A549 (cell line): ENCODE data around the gene RBM24. TPM values are rescaled to one million over a fixed set of nuclear protein-coding genes. Genes with fewer than 3 reads are reported as not detected.
A peak's percentile ranks its signal among the peaks of the same experiment; 100 is the strongest.

Experiments used
- ATAC-seq, 2 experiments: fragments of 200-7000 bp in 1 of 2; fragments of >200 bp in 1 of 2; cut with Nextera tagmentation in 1 of 2; cut with Tn5 transposase in 1 of 2; 3 replicates each; pipeline versions ENCODE4 v1.8.0 to v1.9.1; 2018 to 2020; ENCODE audit warnings: mild to moderate bottlenecking in 1 of 2, moderate library complexity in 1 of 2
- CTCF ChIA-PET: fragments of 300-600 bp; sonication (Branson Sonifier 250); formaldehyde crosslinking; extraction: SDS; loops from one replicate; lab custom pipeline; 2021; ENCODE audit warnings: antibody characterized with exemption, inconsistent platforms; lab: Yijun Ruan, JAX
- POLR2A ChIA-PET: fragments of 350-600 bp; formaldehyde crosslinking; extraction: SDS; loops from one replicate; lab custom pipeline; 2021; ENCODE audit warnings: antibody characterized with exemption, inconsistent platforms; lab: Yijun Ruan, JAX
- DNase-seq, 2 experiments: peaks; one replicate each; pipeline versions ENCODE4 v3.0.0 to v3.0.0-alpha.2; 2011 to 2016; ENCODE audit warnings: low read depth in 1 of 2, low spot score in 1 of 2
- FAIRE-seq: peaks from 2 replicates; lab custom pipeline; 2011; peaks lifted over from hg19 to GRCh38; lab: Jason Lieb, UNC
- H3K27ac ChIP-seq, 2 experiments: fragments of >200 bp; sonication (Bioruptor Twin); formaldehyde crosslinking; 3 replicates each; pipeline ENCODE4 v1.5.1; 2016 to 2017
- H3K4me1 ChIP-seq: fragments of >200 bp; sonication (Bioruptor Twin); formaldehyde crosslinking; 3 replicates; pipeline ENCODE4 v1.6.1; 2016
- H3K4me2 ChIP-seq: fragments of >200 bp; sonication (Bioruptor Twin); formaldehyde crosslinking; 3 replicates; pipeline ENCODE4 v1.6.1; 2016
- H3K4me3 ChIP-seq: fragments of >200 bp; sonication (Bioruptor Twin); formaldehyde crosslinking; 3 replicates; pipeline ENCODE4 v1.5.1; 2016
- H3K9me3 ChIP-seq: fragments of >200 bp; sonication (Bioruptor Twin); formaldehyde crosslinking; 3 replicates; pipeline ENCODE4 v1.6.1; 2016
- BHLHE40 ChIP-seq: IDR thresholded peaks from 2 replicates; pipeline ENCODE4 v1.6.1; 2012; ENCODE audit warnings: low read depth, low read length, inconsistent platforms
- CHD2 ChIP-seq: fragments of 150-350 bp; IDR thresholded peaks from 2 replicates; pipeline ENCODE4 v1.6.1; 2014; ENCODE audit warnings: low read length; ENCODE audit not compliant: partially characterized antibody
- EHMT2 ChIP-seq: fragments of 200-600 bp; sonication (generic); IDR thresholded peaks from 2 replicates; pipeline ENCODE4 v1.6.1; 2016; ENCODE audit warnings: antibody characterized with exemption, low read depth, mild to moderate bottlenecking, moderate library complexity
- EP300 ChIP-seq, 2 experiments: fragments of >200 bp; sonication (Bioruptor Twin); formaldehyde crosslinking; IDR thresholded peaks; 2 replicates in 1 of 2; 3 replicates in 1 of 2; pipeline ENCODE4 v1.6.1; 2016 to 2017
- ESRRA ChIP-seq: fragments of 150-350 bp; IDR thresholded peaks from 2 replicates; pipeline ENCODE4 v1.6.1; 2014; ENCODE audit warnings: mild to moderate bottlenecking, low read length, borderline replicate concordance
- HDAC2 ChIP-seq: fragments of 200-600 bp; sonication (generic); IDR thresholded peaks from 2 replicates; pipeline ENCODE4 v1.6.1; 2016
- HOXA7 ChIP-seq: fragments of 250-450 bp; sonication (Bioruptor Pico); IDR thresholded peaks from 2 replicates; pipeline ENCODE4 v1.5.0; 2020; ENCODE audit warnings: mild to moderate bottlenecking, moderate library complexity
- HOXB13 ChIP-seq: fragments of 250-450 bp; sonication (Bioruptor Pico); IDR thresholded peaks from 2 replicates; pipeline ENCODE4 v1.5.0; 2020; ENCODE audit warnings: low read depth, mild to moderate bottlenecking, moderate library complexity
- JUNB ChIP-seq: fragments of >200 bp; sonication (Bioruptor Twin); formaldehyde crosslinking; IDR thresholded peaks from 2 replicates; pipeline ENCODE4 v1.6.1; 2016
- MAFK ChIP-seq: fragments of 450-650 bp; IDR thresholded peaks from 2 replicates; pipeline ENCODE4 v1.6.1; 2014; ENCODE audit not compliant: partially characterized antibody
- MAZ ChIP-seq: fragments of 150-350 bp; IDR thresholded peaks from 2 replicates; pipeline ENCODE4 v1.6.1; 2014; ENCODE audit warnings: antibody characterized with exemption, low read depth, low read length, borderline replicate concordance
- NFE2L2 ChIP-seq: fragments of 150-350 bp; conservative IDR thresholded peaks from 2 replicates; pipeline ENCODE4 v1.6.1; 2014; ENCODE audit warnings: low read length
- POLR2A ChIP-seq: IDR thresholded peaks from 2 replicates; pipeline ENCODE4 v1.6.1; 2012; ENCODE audit warnings: mild to moderate bottlenecking, low read length
- POLR2AphosphoS2 ChIP-seq: conservative IDR thresholded peaks from 2 replicates; pipeline ENCODE4 v1.6.1; 2012; ENCODE audit warnings: low read length, improper control_type of control experiment, inconsistent platforms
- RFX5 ChIP-seq: fragments of 450-650 bp; IDR thresholded peaks from 2 replicates; pipeline ENCODE4 v1.7.1; 2014; ENCODE audit warnings: antibody characterized with exemption, mild to moderate bottlenecking, moderate library complexity
- SREBF2 ChIP-seq: fragments of 450-650 bp; IDR thresholded peaks from 2 replicates; pipeline ENCODE4 v1.6.1; 2014; ENCODE audit warnings: mild to moderate bottlenecking, moderate library complexity
- TP53 ChIP-seq: fragments of 250-450 bp; sonication (Bioruptor Pico); IDR thresholded peaks from 2 replicates; pipeline ENCODE4 v1.5.0; 2021; ENCODE audit warnings: mild to moderate bottlenecking, moderate library complexity
- ZC3H11A ChIP-seq: fragments of 450-650 bp; IDR thresholded peaks from 2 replicates; pipeline ENCODE4 v1.6.1; 2014; ENCODE audit warnings: antibody characterized with exemption, mild to moderate bottlenecking
- ZFP36 ChIP-seq: fragments of 450-650 bp; IDR thresholded peaks from 2 replicates; pipeline ENCODE4 v1.6.1; 2014; ENCODE audit warnings: borderline replicate concordance; ENCODE audit not compliant: partially characterized antibody
- WGBS: methylation state at CpG from one replicate; pipeline ENCODE4 v1.1.6; 2017; ENCODE audit errors: missing lambda C conversion rate; 5-methylcytosine and 5-hydroxymethylcytosine counted together
- polyA plus RNA-seq, 4 experiments: library from polyadenylated mRNA; depleted of rRNA in 3 of 4; stranded (reverse); fragments of >200 nt; fragmentation: RNase III in 1 of 4; extraction: RNeasy Plus Mini Kit Qiagen cat#74134 plus additional on column Dnase treatment in 1 of 4; gene quantifications; 2 replicates in 3 of 4; 3 replicates in 1 of 4; pipeline ENCODE4 v1.2.3, GENCODE V29; 2011 to 2017
- TF ChIP-seq, protein P1 (sequence below): IDR thresholded peaks from 2 replicates; pipeline ENCODE4 v1.6.1; 2012; ENCODE audit warnings: low read depth, borderline replicate concordance
- TF ChIP-seq, protein P2 (sequence below): fragments of >200 bp; sonication (Bioruptor Twin); formaldehyde crosslinking; IDR thresholded peaks from 3 replicates; pipeline ENCODE4 v1.6.1; 2016
- TF ChIP-seq, protein P3 (sequence below): IDR thresholded peaks from 2 replicates; pipeline ENCODE4 v1.6.1; 2012
- TF ChIP-seq, protein P4 (sequence below): fragments of 250-450 bp; sonication (Bioruptor Pico); IDR thresholded peaks from 2 replicates; pipeline ENCODE4 v1.5.0; 2020; ENCODE audit warnings: low read depth, mild to moderate bottlenecking, moderate library complexity

Gene RBM24
- polyA plus RNA-seq, 2 of the 4 experiments (the other 2 are of a cell fraction) = 13.7 to 27.5 TPM

DNA sequence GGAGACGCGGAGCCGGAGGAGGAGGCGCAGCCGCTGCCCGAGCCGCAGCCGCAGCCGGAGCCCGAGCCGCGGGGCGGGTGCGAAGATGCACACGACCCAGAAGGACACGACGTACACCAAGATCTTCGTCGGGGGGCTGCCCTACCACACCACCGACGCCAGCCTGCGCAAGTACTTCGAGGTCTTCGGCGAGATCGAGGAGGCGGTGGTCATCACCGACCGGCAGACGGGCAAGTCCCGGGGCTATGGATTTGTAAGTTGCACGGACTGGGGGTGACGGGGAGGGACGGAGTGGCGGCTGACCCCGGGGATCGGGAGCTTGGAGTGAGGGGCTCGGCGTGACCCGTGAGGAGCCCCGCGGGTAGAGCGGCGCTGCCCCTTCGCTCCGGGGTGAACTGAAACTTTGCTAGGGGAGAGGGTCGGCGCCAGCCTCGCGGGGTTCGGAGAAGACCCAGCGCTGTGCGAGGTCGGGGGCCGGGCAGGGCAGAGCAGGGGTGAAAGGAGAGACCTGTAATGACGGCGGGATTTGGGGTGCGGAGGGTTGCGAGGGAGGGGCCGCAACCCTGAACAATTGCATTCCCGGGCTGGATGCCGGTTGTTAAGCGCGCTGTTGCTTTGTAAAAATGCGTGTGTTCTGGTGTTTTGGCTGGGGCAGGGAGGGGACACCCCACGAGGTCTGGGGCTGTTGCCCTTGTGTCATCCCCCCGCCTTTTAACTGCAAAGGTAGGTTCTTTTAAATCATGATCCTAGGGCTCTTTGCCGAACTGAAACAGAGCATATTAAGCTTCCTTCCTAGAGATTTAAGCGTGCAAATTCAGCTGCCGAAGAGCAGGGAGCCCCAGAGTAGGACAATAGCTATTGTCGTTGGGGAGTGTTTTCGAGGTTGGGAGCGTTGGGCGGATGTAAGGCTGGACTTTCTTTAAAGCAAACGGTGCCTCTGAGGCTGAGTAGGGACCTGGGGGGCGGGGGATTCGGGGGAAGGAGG, 628 bp downstream of the RBM24 start:
- POLR2A ChIA-PET = interaction anchor here (0.7 to 1.5 kb wide), 2 partner anchors 11 to 298 kb away, joined by 5 to 8 read pairs; no protein-coding TSS in a partner anchor
- H3K4me2 ChIP-seq = peak overlapping the region; percentile 89
- FAIRE-seq = no peak
- H3K4me3 ChIP-seq = peak overlapping the region; percentile 90
- no peaks in the 10 kb centered on the region for H3K9me3 ChIP-seq
- H3K4me1 ChIP-seq = peaks cover 39% of the 10 kb centered on the region
- 0% methylated on average over 14 of the region's 77 CpGs for WGBS
- no peak for DNase-seq
- CTCF ChIA-PET = interaction anchor here (1.3 to 2.5 kb wide), 3 partner anchors 29 to 303 kb away, joined by 3 to 14 read pairs (median 5); no protein-coding TSS in a partner anchor
- peak; percentile 19 to 21; a peak in 5 of 6 replicates for ATAC-seq
- H3K27ac ChIP-seq = peak overlapping the region; percentile 84 to 99
- TF ChIP-seq NFE2L2 = no peak
- TF ChIP-seq, protein P1, sequence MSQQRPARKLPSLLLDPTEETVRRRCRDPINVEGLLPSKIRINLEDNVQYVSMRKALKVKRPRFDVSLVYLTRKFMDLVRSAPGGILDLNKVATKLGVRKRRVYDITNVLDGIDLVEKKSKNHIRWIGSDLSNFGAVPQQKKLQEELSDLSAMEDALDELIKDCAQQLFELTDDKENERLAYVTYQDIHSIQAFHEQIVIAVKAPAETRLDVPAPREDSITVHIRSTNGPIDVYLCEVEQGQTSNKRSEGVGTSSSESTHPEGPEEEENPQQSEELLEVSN = 0 out of 2 replicates have a peak, but pooled peaks have one; percentile 1
- no peak for TF ChIP-seq SREBF2
- no peak for TF ChIP-seq ESRRA
- TF ChIP-seq, protein P2, sequence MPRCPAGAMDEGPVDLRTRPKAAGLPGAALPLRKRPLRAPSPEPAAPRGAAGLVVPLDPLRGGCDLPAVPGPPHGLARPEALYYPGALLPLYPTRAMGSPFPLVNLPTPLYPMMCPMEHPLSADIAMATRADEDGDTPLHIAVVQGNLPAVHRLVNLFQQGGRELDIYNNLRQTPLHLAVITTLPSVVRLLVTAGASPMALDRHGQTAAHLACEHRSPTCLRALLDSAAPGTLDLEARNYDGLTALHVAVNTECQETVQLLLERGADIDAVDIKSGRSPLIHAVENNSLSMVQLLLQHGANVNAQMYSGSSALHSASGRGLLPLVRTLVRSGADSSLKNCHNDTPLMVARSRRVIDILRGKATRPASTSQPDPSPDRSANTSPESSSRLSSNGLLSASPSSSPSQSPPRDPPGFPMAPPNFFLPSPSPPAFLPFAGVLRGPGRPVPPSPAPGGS = no peak
- no peak for TF ChIP-seq CHD2
- no peak for TF ChIP-seq ZFP36
- TF ChIP-seq HOXB13 (CRISPR knock-in tag) = no peak
- TF ChIP-seq, protein P3, sequence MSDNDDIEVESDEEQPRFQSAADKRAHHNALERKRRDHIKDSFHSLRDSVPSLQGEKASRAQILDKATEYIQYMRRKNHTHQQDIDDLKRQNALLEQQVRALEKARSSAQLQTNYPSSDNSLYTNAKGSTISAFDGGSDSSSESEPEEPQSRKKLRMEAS = peak; percentile 33; the same call in 1 of the 2 replicates
- no peak for TF ChIP-seq EP300 (IDR thresholded peaks at IDR 0.05)
- no peak for TF ChIP-seq MAZ

DNA sequence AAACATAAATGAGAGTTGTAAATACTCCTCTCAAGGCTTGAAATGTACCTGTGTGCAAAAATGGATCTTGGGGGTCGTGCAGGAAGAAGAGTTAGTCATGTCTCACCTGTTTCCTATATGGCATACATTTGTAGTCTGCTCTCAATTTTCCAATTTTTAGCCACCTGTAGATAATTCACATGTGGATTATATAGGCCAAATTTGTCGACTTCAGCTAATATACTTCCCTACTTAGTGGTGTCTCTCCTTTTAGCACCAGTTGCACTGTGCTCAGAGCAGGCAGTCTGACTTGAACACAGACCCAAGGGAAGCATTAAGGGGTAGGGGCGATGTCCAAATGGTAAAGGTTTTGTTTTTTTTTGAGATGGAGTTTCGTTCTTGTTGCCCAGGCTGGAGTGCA, 1.9 kb downstream of the RBM24 start:
- DNase-seq (no peak), ATAC-seq (no peak), FAIRE-seq (no peak)
- Histone ChIP-seq H3K4me3 (peak overlapping the region; percentile 90), H3K4me1 (peaks cover 26% of the 10 kb centered on the region), H3K27ac (peak overlapping the region; percentile 84 to 99), H3K4me2 (peak overlapping the region; percentile 89), H3K9me3 (no peaks in the 10 kb centered on the region)
- ChIA-PET CTCF (no interaction called here), POLR2A (no interaction called here)
- TF ChIP-seq EP300 (IDR thresholded peaks at IDR 0.05) = no peak
- TF ChIP-seq MAFK = peak; percentile 26
- WGBS = 81% methylated on average over 4 of the region's 4 CpGs

DNA sequence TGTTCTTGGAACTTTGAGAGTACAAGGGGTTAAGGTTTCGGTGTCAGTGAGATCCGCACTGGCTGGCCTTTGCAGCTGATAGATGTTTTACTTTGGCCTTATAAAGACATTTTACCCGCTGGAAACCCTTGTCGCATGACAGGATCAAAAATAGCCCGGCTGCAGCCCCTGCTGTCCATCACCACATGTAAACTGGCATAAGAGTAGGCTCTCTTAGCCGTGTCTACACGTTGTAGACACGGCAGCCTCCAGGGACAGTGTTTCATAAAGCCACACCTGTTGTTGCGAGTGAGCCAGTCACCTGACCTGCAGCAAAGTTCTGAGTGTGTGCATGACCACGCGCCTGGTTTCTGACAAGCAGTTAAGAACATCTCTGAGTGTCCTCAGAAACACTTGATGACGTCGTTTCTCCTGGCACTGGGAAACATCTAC, 8.5 kb downstream of the RBM24 start:
- Histone ChIP-seq H3K9me3 (no peaks in the 10 kb centered on the region), H3K4me1 (peaks cover 17% of the 10 kb centered on the region), H3K27ac (no peak overlapping the region), H3K4me3 (no peak overlapping the region), H3K4me2 (0 out of 3 replicates have a peak overlapping the region, but pooled peaks have one; percentile 8)
- POLR2A ChIA-PET = no interaction called here
- FAIRE-seq (no peak), ATAC-seq (peak in 1 of 2 experiments; percentile 23; a peak in 2 of 6 replicates), DNase-seq (no peak)
- 84% methylated on average over 13 of the region's 13 CpGs for WGBS
- TF ChIP-seq MAZ (no peak), HDAC2 (no peak), JUNB (no peak), NFE2L2 (no peak)
- CTCF ChIA-PET = interaction anchor here (0.6 kb wide), 1 partner anchor 19 kb away, joined by 3 read pairs; no protein-coding TSS in a partner anchor

DNA sequence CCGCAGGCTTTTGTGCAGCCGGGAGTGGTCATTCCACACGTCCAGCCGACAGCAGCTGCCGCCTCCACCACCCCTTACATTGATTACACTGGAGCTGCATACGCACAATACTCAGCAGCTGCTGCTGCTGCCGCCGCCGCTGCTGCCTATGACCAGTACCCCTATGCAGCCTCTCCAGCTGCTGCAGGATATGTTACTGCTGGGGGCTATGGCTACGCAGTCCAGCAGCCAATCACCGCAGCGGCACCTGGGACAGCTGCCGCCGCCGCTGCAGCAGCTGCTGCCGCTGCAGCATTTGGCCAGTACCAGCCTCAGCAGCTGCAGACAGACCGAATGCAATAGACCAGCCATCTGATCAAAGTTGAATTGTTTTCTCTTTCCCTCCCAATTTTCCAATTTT, 10.6 kb downstream of the RBM24 start:
- Histone ChIP-seq H3K4me1 (peaks cover 17% of the 10 kb centered on the region), H3K4me3 (no peak overlapping the region), H3K4me2 (no peak overlapping the region), H3K9me3 (no peaks in the 10 kb centered on the region), H3K27ac (no peak overlapping the region)
- FAIRE-seq (no peak), DNase-seq (no peak), ATAC-seq (no peak)
- CTCF ChIA-PET = no interaction called here
- POLR2A ChIA-PET = no interaction called here
- WGBS = 94% methylated on average over 14 of the region's 17 CpGs
- TF ChIP-seq POLR2AphosphoS2 (no peak), TP53 (CRISPR knock-in tag) (no peak), HOXA7 (no peak), POLR2A (no peak), BHLHE40 (no peak), ZC3H11A (no peak), EHMT2 (no peak), JUNB (no peak), RFX5 (no peak)
- TF ChIP-seq, protein P4, sequence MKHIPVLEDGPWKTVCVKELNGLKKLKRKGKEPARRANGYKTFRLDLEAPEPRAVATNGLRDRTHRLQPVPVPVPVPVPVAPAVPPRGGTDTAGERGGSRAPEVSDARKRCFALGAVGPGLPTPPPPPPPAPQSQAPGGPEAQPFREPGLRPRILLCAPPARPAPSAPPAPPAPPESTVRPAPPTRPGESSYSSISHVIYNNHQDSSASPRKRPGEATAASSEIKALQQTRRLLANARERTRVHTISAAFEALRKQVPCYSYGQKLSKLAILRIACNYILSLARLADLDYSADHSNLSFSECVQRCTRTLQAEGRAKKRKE (CRISPR knock-in tag) = no peak
